GM21737 (cell line): ENCODE data around the gene LCMT2.
"Not testable (repeated sequence)": the region's sequence is repeated elsewhere in the genome, so short reads cannot be mapped to it uniquely, and the experiment has no call there.

Source experiments
- ATAC-seq: cut with Tn5 transposase; IDR thresholded peaks from one replicate; pipeline ENCODE4 v1.9.1; 2021; ENCODE audit warnings: mild to moderate bottlenecking, moderate library complexity; ENCODE audit not compliant: unreplicated experiment

Gene LCMT2

GRCh38 chr15:43316016-43316970 lies 14.1 kb downstream of the LCMT2 start:
- no peak for ATAC-seq

GRCh38 chr15:43314171-43314570 lies 16.2 kb downstream of the LCMT2 start:
- ATAC-seq, result no peak

GRCh38 chr15:43312378-43312777 lies 18.0 kb downstream of the LCMT2 start:
- ATAC-seq, result no peak

- no peak for ATAC-seq
Observed at GRCh38 chr15:43302205-43302817, 28.1 kb downstream of the LCMT2 start, which contains the start of gene TGM7. TGM7 (minus strand) TSS chr15:43302255.

- ATAC-seq, result no peak
Observed at GRCh38 chr15:43299884-43300283, 30.5 kb downstream of the LCMT2 start.

- ATAC-seq, result no peak
Observed at GRCh38 chr15:43299411-43299810, 31.0 kb downstream of the LCMT2 start.

GRCh38 chr15:43294091-43294706 lies 36.2 kb downstream of the LCMT2 start:
- no peak for ATAC-seq

- no peak for ATAC-seq
Observed at GRCh38 chr15:43293432-43293831, 36.9 kb downstream of the LCMT2 start.

GRCh38 chr15:43292375-43293078 lies 37.8 kb downstream of the LCMT2 start:
- no peak for ATAC-seq

- ATAC-seq, result not testable (repeated sequence)
Observed at GRCh38 chr15:43289656-43290055, 40.7 kb downstream of the LCMT2 start.

- no peak for ATAC-seq
Observed at GRCh38 chr15:43287254-43287653, 43.1 kb downstream of the LCMT2 start.

GRCh38 chr15:43286074-43286473 lies 44.3 kb downstream of the LCMT2 start:
- no peak for ATAC-seq

- no peak for ATAC-seq
Observed at GRCh38 chr15:43285609-43286037, 44.8 kb downstream of the LCMT2 start.

- ATAC-seq, result no peak
Observed at GRCh38 chr15:43283526-43283925, 46.8 kb downstream of the LCMT2 start.

- ATAC-seq, result no peak
Observed at GRCh38 chr15:43281926-43282602, 48.3 kb downstream of the LCMT2 start.

- ATAC-seq, result no peak
Observed at GRCh38 chr15:43280996-43281395, 49.4 kb downstream of the LCMT2 start.

GRCh38 chr15:43279496-43279895 lies 50.9 kb downstream of the LCMT2 start:
- no peak for ATAC-seq

- no peak for ATAC-seq
Observed at GRCh38 chr15:43278869-43279268, 51.5 kb downstream of the LCMT2 start.

GRCh38 chr15:43277901-43278300 lies 52.5 kb downstream of the LCMT2 start:
- ATAC-seq, result no peak

GRCh38 chr15:43277231-43277823 lies 53.0 kb downstream of the LCMT2 start:
- no peak for ATAC-seq
